H1 (cell line): Measurements from ENCODE around the gene DNAJC21.

Experiments used
- ATF3 ChIP-seq: IDR thresholded peaks from 2 replicates; pipeline ENCODE4 v1.6.1; 2011; ENCODE audit warnings: low read depth, mild to moderate bottlenecking, low read length; ENCODE audit not compliant: insufficient read depth
- CTCF ChIP-seq, 3 experiments: IDR thresholded peaks; 1 replicate in 2 of 3; 2 replicates in 1 of 3; pipeline versions ENCODE4 v1.5.1 to v1.6.1; 2011; ENCODE audit warnings: low read length in 3 of 3, mild to moderate bottlenecking in 3 of 3, inconsistent platforms in 2 of 3, low read depth in 1 of 3, moderate library complexity in 1 of 3; ENCODE audit not compliant: insufficient read depth in 1 of 3; ENCODE audit errors: control extremely low read depth in 1 of 3
- FOSL1 ChIP-seq: IDR thresholded peaks from 2 replicates; pipeline ENCODE4 v1.6.1; 2011; ENCODE audit warnings: mild to moderate bottlenecking, low read depth, low read length, moderate library complexity; ENCODE audit not compliant: insufficient read depth
- KDM1A ChIP-seq: fragments of 200-600, 300-600 bp; sonication (generic); IDR thresholded peaks from 2 replicates; pipeline ENCODE4 v1.7.1; 2016; ENCODE audit warnings: mild to moderate bottlenecking, low read length, borderline replicate concordance
- RAD21 ChIP-seq, 2 experiments: IDR thresholded peaks in 1 of 2; conservative IDR thresholded peaks in 1 of 2; 2 replicates each; pipeline ENCODE4 v1.6.1; 2011; ENCODE audit warnings: low read depth in 2 of 2, low read length in 2 of 2, improper control_type of control experiment in 1 of 2, inconsistent platforms in 1 of 2, mild to moderate bottlenecking in 1 of 2, moderate library complexity in 1 of 2
- SP1 ChIP-seq: IDR thresholded peaks from 2 replicates; pipeline ENCODE4 v1.6.1; 2011; ENCODE audit warnings: low read depth, low read length

- TF ChIP-seq SP1 (no peak), CTCF (IDR thresholded peaks at IDR 0.05; ENCODE audit: control extremely low read depth in 1 of 3, insufficient read depth in 1 of 3, low read depth in 1 of 3, low read length in 3 of 3) (peak; percentile 79 to 85 (median 81)), KDM1A (no peak), RAD21 (IDR thresholded peaks at IDR 0.05 in 1 of 2, conservative IDR thresholded peaks at IDR 0.05 in 1 of 2; ENCODE audit: low read depth in 2 of 2, low read length in 2 of 2) (peak; percentile 91 to 95), ATF3 (no peak), FOSL1 (no peak)
Measured at GRCh38 chr5:34898258-34898895, 31.0 kb upstream of the DNAJC21 start.
